ENCODE measurements around the gene HTR7.
A peak's percentile ranks its signal among the peaks of the same experiment; 100 is the strongest.
"Not testable (repeated sequence)": the region's sequence is repeated elsewhere in the genome, so short reads cannot be mapped to it uniquely, and the experiment has no call there.

The HTR7 gene

GRCh38 chr10:90856964-90857634 is 740 bp downstream of the HTR7 start:
- no peak for DNase-seq

- DNase-seq, result no peak
These were observed 1.6 kb downstream of the HTR7 start for GRCh38 chr10:90856261-90856660.

- no peak for DNase-seq
These were observed 2.7 kb downstream of the HTR7 start for GRCh38 chr10:90855126-90855525.

GRCh38 chr10:90849956-90850749 is 7.7 kb downstream of the HTR7 start:
- DNase-seq, result peak; percentile 62

- DNase-seq, result peak; percentile 67
These were observed 10.4 kb downstream of the HTR7 start for GRCh38 chr10:90847436-90847835.

GRCh38 chr10:90846746-90847145 is 11.1 kb downstream of the HTR7 start:
- DNase-seq, result peak; percentile 25

GRCh38 chr10:90845726-90846125 is 12.1 kb downstream of the HTR7 start:
- no peak for DNase-seq

GRCh38 chr10:90842725-90843124 is 15.1 kb downstream of the HTR7 start:
- DNase-seq, result no peak

- DNase-seq, result no peak
These were observed 20.4 kb downstream of the HTR7 start for GRCh38 chr10:90837486-90837885.

- DNase-seq, result no peak
These were observed 23.5 kb downstream of the HTR7 start for GRCh38 chr10:90834326-90834725.

GRCh38 chr10:90832111-90832510 is 25.7 kb downstream of the HTR7 start:
- DNase-seq, result no peak

GRCh38 chr10:90822508-90822907 is 35.3 kb downstream of the HTR7 start:
- no peak for DNase-seq

GRCh38 chr10:90821864-90822263 is 36.0 kb downstream of the HTR7 start:
- DNase-seq, result not testable (repeated sequence)

GRCh38 chr10:90819911-90820310 is 37.9 kb downstream of the HTR7 start:
- DNase-seq, result no peak

GRCh38 chr10:90818736-90819135 is 39.1 kb downstream of the HTR7 start:
- DNase-seq, result no peak

- DNase-seq, result no peak
These were observed 40.5 kb downstream of the HTR7 start for GRCh38 chr10:90817128-90817889.

- DNase-seq, result no peak
These were observed 41.4 kb downstream of the HTR7 start for GRCh38 chr10:90816466-90816865.

- DNase-seq, result no peak
These were observed 44.1 kb downstream of the HTR7 start for GRCh38 chr10:90813594-90814365.

- DNase-seq, result not testable (repeated sequence)
These were observed 50.7 kb downstream of the HTR7 start for GRCh38 chr10:90807106-90807505.

- no peak for DNase-seq
These were observed 51.2 kb downstream of the HTR7 start for GRCh38 chr10:90806677-90807076.

- no peak for DNase-seq
These were observed 52.6 kb downstream of the HTR7 start for GRCh38 chr10:90805206-90805605.

GRCh38 chr10:90804354-90804753 is 53.5 kb downstream of the HTR7 start:
- no peak for DNase-seq

GRCh38 chr10:90801608-90802007 is 56.2 kb downstream of the HTR7 start:
- no peak for DNase-seq

Measured in fibroblast of upper back skin (primary cell).